HG03571 (cell line): ENCODE results near the gene CAMK1.

Source experiments
- ATAC-seq: cut with Tn5 transposase; IDR thresholded peaks from one replicate; pipeline ENCODE4 v1.9.1; 2021; ENCODE audit not compliant: unreplicated experiment

Gene CAMK1

GRCh38 chr3:9743548-9743947 lies 26.2 kb downstream of the CAMK1 start:
- no peak for ATAC-seq

- ATAC-seq: no peak
These were observed 27.2 kb downstream of the CAMK1 start for GRCh38 chr3:9742560-9742959.

- ATAC-seq: no peak
These were observed 30.6 kb downstream of the CAMK1 start for GRCh38 chr3:9739181-9739580.

GRCh38 chr3:9736831-9737230 lies 32.9 kb downstream of the CAMK1 start:
- ATAC-seq: no peak

GRCh38 chr3:9732740-9733115 lies 37.0 kb downstream of the CAMK1 start:
- ATAC-seq: no peak

GRCh38 chr3:9732080-9732739 lies 37.5 kb downstream of the CAMK1 start:
- peak; percentile 3 for ATAC-seq

GRCh38 chr3:9731206-9732079 lies 38.3 kb downstream of the CAMK1 start, which contains the start of gene BRPF1:
Gene BRPF1, plus strand, starts transcription at chr3:9731735. Its CDS starts 2,406 bp downstream, at chr3:9734141.
- ATAC-seq: peak; percentile 89

GRCh38 chr3:9730657-9731205 lies 39.0 kb downstream of the CAMK1 start:
- peak; percentile 20 for ATAC-seq

GRCh38 chr3:9729419-9729818 lies 40.3 kb downstream of the CAMK1 start:
- no peak for ATAC-seq

- ATAC-seq: no peak
These were observed 42.0 kb downstream of the CAMK1 start for GRCh38 chr3:9727743-9728142.

GRCh38 chr3:9727041-9727595 lies 42.6 kb downstream of the CAMK1 start:
- no peak for ATAC-seq

GRCh38 chr3:9725775-9726515 lies 43.8 kb downstream of the CAMK1 start:
- no peak for ATAC-seq

GRCh38 chr3:9721700-9722060 lies 48.1 kb downstream of the CAMK1 start:
- ATAC-seq: no peak

GRCh38 chr3:9721015-9721699 lies 48.6 kb downstream of the CAMK1 start:
- ATAC-seq: no peak

- no peak for ATAC-seq
These were observed 51.6 kb downstream of the CAMK1 start for GRCh38 chr3:9718118-9718517.

GRCh38 chr3:9717563-9717962 lies 52.2 kb downstream of the CAMK1 start:
- no peak for ATAC-seq

GRCh38 chr3:9716801-9717555 lies 52.8 kb downstream of the CAMK1 start:
- ATAC-seq: no peak

GRCh38 chr3:9715764-9716437 lies 53.8 kb downstream of the CAMK1 start:
- ATAC-seq: no peak

- ATAC-seq: no peak
These were observed 54.6 kb downstream of the CAMK1 start for GRCh38 chr3:9715136-9715535.
